GM23248 (cell line): ENCODE measurements around the gene DGKB. TPM values are rescaled to one million over a fixed set of nuclear protein-coding genes. Genes with fewer than 3 reads are reported as not detected.

Experiments
- DNase-seq: peaks from one replicate; pipeline ENCODE4 v3.0.0-alpha.2; 2015
- H2AFZ ChIP-seq: fragments of 200-600 bp; sonication (generic); 2 replicates; pipeline ENCODE4 v1.6.1; 2016; ENCODE audit warnings: antibody characterized with exemption
- H3F3A ChIP-seq: fragments of 200-600 bp; sonication (generic); 2 replicates; pipeline ENCODE4 v1.6.1; 2016; ENCODE audit warnings: mild to moderate bottlenecking, antibody characterized with exemption, mixed run types; ENCODE audit not compliant: insufficient read depth
- H3K27ac ChIP-seq: fragments of 200-600 bp; sonication (generic); 2 replicates; pipeline ENCODE4 v1.5.1; 2016; ENCODE audit warnings: mild to moderate bottlenecking
- H3K27me3 ChIP-seq: fragments of 200-600 bp; sonication (generic); replicated peaks from 2 replicates; pipeline ENCODE4 v1.6.1; 2016; ENCODE audit warnings: mild to moderate bottlenecking; ENCODE audit not compliant: insufficient read depth
- H3K36me3 ChIP-seq: fragments of 200-600 bp; sonication (generic); 2 replicates; pipeline ENCODE4 v1.6.1; 2016; ENCODE audit warnings: low read depth, mild to moderate bottlenecking
- H3K4me1 ChIP-seq: fragments of 200-600 bp; sonication (generic); 2 replicates; pipeline ENCODE4 v1.6.1; 2016; ENCODE audit warnings: mild to moderate bottlenecking; ENCODE audit not compliant: insufficient read depth
- H3K4me2 ChIP-seq: fragments of 200-600 bp; sonication (generic); one replicate; pipeline ENCODE4 v1.6.1; 2016; ENCODE audit warnings: mild to moderate bottlenecking; ENCODE audit not compliant: unreplicated experiment
- H3K4me3 ChIP-seq: fragments of 200-600 bp; sonication (generic); 2 replicates; pipeline ENCODE4 v1.5.1; 2016; ENCODE audit warnings: mild to moderate bottlenecking
- H3K79me2 ChIP-seq: fragments of 200-600 bp; sonication (generic); 2 replicates; pipeline ENCODE4 v1.6.1; 2016; ENCODE audit warnings: mild to moderate bottlenecking; ENCODE audit not compliant: insufficient read depth
- H3K9ac ChIP-seq: fragments of 200-600 bp; sonication (generic); 2 replicates; pipeline ENCODE4 v1.6.1; 2016; ENCODE audit warnings: mild to moderate bottlenecking
- H3K9me2 ChIP-seq: fragments of 200-600 bp; sonication (generic); 2 replicates; pipeline ENCODE4 v1.6.1; 2016; ENCODE audit warnings: mixed run types, mild to moderate bottlenecking, moderate library complexity; ENCODE audit not compliant: insufficient read depth
- H3K9me3 ChIP-seq: fragments of 200-600 bp; sonication (generic); one replicate; pipeline ENCODE4 v1.6.1; 2017; ENCODE audit warnings: low read depth
- H4K20me1 ChIP-seq: fragments of 200-600 bp; sonication (generic); 2 replicates; pipeline ENCODE4 v1.6.0; 2016; ENCODE audit not compliant: insufficient read depth
- EZH2 ChIP-seq: fragments of 200-600 bp; sonication (generic); IDR thresholded peaks from 2 replicates; pipeline ENCODE4 v1.6.1; 2018; ENCODE audit warnings: antibody characterized with exemption, mild to moderate bottlenecking; ENCODE audit not compliant: insufficient read depth, poor library complexity, severe bottlenecking
- EZH2phosphoT487 ChIP-seq: fragments of 200-600 bp; sonication (generic); IDR thresholded peaks from 2 replicates; pipeline ENCODE4 v1.6.1; 2018; ENCODE audit warnings: antibody characterized with exemption, moderate library complexity, mild to moderate bottlenecking, low read depth; ENCODE audit not compliant: insufficient read depth
- WGBS, 2 experiments: methylation state at CpG; one replicate each; pipeline ENCODE4 v1.1.6; 2015 to 2017; ENCODE audit warnings: low lambda C conversion rate in 2 of 2, low coverage in 1 of 2; ENCODE audit errors: missing lambda C conversion rate in 2 of 2; 5-methylcytosine and 5-hydroxymethylcytosine counted together
- in situ Hi-C: fragments of 300-500 bp; cut with MboI; formaldehyde crosslinking; loops from 2 replicates; pipeline ENCODE4 v1.15.0; 2020
- polyA plus RNA-seq: library from polyadenylated mRNA; unstranded; fragments of >200 nt; fragmentation: Nextera tagmentation; extraction: Ambion mirVana; gene quantifications from 2 replicates; pipeline ENCODE4 v1.2.1, GENCODE V29; 2016
- total RNA-seq: library from RNA; depleted of rRNA; stranded (reverse); fragments of >200 nt; shearing (Covaris generic); gene quantifications from 2 replicates; pipeline ENCODE4 v1.2.3, GENCODE V29; 2014

The DGKB gene
- total and polyA plus RNA-seq, 2 experiments from 2014 or later: 0.65 to 1.7 TPM

DNA sequence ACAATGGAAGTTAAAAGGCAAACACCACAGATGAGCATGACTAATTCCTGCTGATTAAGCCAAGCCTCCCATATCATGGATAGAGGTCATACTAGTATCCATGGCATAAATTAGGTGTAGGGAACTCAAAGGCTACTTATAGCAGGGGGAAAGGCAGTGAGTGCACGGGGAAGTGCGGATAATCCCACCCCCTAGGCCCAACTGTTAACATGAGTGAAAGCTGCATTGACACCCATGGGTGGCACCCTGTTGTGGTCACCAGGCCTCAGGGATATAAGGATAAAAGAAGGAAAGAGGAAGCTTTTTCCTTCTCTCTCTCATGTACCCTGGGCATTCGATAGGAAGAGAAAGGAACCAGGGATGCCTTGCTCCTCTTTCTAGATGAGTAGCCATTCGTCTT lies 161.9 kb downstream of the DGKB start:
- no peak overlapping the region for H3K27ac ChIP-seq
- no peak overlapping the region for H2AFZ ChIP-seq
- no peaks in the 10 kb centered on the region for H3K27me3 ChIP-seq
- TF ChIP-seq EZH2phosphoT487 (no peak), EZH2 (no peak)
- no peak overlapping the region for H3K4me2 ChIP-seq
- H3K9me2 ChIP-seq: no peaks in the 10 kb centered on the region
- H3K4me3 ChIP-seq: no peak overlapping the region
- no peaks in the 10 kb centered on the region for H3K9me3 ChIP-seq
- no peaks in the 10 kb centered on the region for H3K36me3 ChIP-seq
- no peaks in the 10 kb centered on the region for H4K20me1 ChIP-seq
- H3K79me2 ChIP-seq: no peaks in the 10 kb centered on the region
- no peak overlapping the region for H3K9ac ChIP-seq
- no peaks in the 10 kb centered on the region for H3K4me1 ChIP-seq
- no peak for DNase-seq
- in situ Hi-C loops: loop anchor here (25.0 kb wide), 1 partner anchor 1322 kb away; no protein-coding TSS in a partner anchor
- 75 to 86% methylated on average over 4 of the region's 4 CpGs for WGBS, 2 experiments
- no peaks in the 10 kb centered on the region for H3F3A ChIP-seq

DNA sequence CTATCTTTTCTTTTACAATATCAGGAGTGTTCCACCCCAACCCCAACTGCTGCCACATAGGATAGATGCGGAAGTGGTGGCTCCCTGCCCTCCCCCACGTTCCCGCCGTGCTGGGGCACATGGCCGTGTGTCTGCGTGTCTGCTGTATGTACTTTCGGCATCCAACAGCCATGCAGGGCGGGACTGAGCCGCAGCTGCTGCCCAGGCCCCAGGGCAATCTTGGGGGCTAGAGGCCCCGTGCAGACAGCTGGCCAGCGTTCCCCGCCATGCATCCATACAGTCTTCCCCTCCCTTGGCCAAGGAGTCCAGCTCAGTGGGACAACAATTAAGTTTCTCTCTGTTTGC lies 162.7 kb downstream of the DGKB start:
- no peak overlapping the region for H3K4me2 ChIP-seq
- 85 to 86% methylated on average over 12 of the region's 12 CpGs for WGBS, 2 experiments
- in situ Hi-C loops: loop anchor here (25.0 kb wide), 1 partner anchor 1322 kb away; no protein-coding TSS in a partner anchor

DNA sequence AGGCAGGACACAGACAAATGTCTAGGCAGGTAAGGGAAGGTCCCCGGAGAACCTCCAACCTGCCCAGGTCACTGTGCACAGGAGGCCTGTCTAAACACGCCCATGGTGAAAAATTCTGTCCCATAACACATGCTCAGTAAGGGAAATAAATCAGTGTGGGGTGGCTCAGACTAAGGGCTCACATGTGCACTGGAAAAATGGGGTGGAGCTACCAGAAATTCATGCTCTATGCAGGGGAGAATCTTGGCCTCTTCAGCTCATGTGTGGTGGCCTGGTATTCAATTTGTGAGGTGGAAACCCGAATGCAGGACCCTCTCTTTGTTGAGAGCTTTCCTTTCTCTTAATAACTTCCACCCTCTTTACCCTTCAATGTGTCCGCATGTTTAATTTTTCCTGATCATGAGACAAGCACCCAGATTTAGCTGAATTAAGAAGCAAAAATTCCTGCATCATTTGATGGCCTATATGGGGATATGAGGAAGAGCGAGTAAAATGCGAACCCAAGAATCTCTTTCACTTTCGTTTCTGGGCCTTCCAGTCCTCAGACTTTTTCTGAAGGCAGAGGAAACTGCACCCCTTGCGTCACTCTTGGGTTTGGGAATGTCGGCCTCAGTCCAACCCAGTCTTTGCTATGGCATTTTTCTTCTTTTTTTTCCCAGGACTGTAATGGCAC lies 163.2 kb downstream of the DGKB start:
- Histone ChIP-seq H3K9ac (no peak overlapping the region), H3K4me2 (no peak overlapping the region), H3K27ac (no peak overlapping the region), H3K4me1 (no peaks in the 10 kb centered on the region), H3K79me2 (no peaks in the 10 kb centered on the region), H2AFZ (no peak overlapping the region), H3F3A (no peaks in the 10 kb centered on the region), H3K9me3 (no peaks in the 10 kb centered on the region), H3K36me3 (no peaks in the 10 kb centered on the region), H4K20me1 (no peaks in the 10 kb centered on the region), H3K27me3 (no peaks in the 10 kb centered on the region), H3K9me2 (no peaks in the 10 kb centered on the region), H3K4me3 (no peak overlapping the region)
- no peak for TF ChIP-seq EZH2phosphoT487
- TF ChIP-seq EZH2: no peak
- DNase-seq: no peak
- in situ Hi-C loops: loop anchor here (25.0 kb wide), 1 partner anchor 1323 kb away; no protein-coding TSS in a partner anchor
- WGBS, 2 experiments: 67 to 79% methylated on average over 9 of the region's 9 CpGs

More for the DNA sequence above, 162.7 kb downstream of the DGKB start:
- no peaks in the 10 kb centered on the region for H3K27me3 ChIP-seq
- H3F3A ChIP-seq: no peaks in the 10 kb centered on the region
- DNase-seq: no peak
- H3K4me3 ChIP-seq: no peak overlapping the region
- no peaks in the 10 kb centered on the region for H3K9me3 ChIP-seq
- no peak overlapping the region for H2AFZ ChIP-seq
- H3K79me2 ChIP-seq: no peaks in the 10 kb centered on the region
- TF ChIP-seq EZH2: no peak
- no peak for TF ChIP-seq EZH2phosphoT487
- H4K20me1 ChIP-seq: no peaks in the 10 kb centered on the region
- no peaks in the 10 kb centered on the region for H3K9me2 ChIP-seq
- no peaks in the 10 kb centered on the region for H3K36me3 ChIP-seq
- no peaks in the 10 kb centered on the region for H3K4me1 ChIP-seq
- H3K9ac ChIP-seq: no peak overlapping the region
- H3K27ac ChIP-seq: no peak overlapping the region

DNA sequence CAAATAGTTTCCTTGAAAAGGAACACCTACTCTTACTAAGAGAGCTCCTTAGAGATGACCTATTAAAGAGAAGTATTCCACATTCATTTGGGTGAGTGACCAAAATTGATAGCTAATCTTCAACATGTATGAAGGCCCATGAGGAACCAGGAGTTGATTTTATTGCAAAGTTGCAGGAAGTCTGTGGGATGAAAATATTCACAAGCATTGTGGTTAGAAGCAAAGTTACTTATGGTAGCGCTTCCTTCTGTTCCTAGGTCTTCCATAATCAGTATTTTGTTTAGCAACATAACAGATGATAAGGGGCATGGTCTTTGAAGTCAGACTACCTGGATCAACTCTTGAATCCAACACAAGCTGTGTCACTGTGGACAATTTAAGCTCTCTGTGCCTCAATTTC lies 164.5 kb downstream of the DGKB start:
- H3K79me2 ChIP-seq: no peaks in the 10 kb centered on the region
- H3K9ac ChIP-seq: no peak overlapping the region
- no peaks in the 10 kb centered on the region for H3K4me1 ChIP-seq
- in situ Hi-C loops: loop anchor here (25.0 kb wide), 1 partner anchor 1324 kb away; no protein-coding TSS in a partner anchor
- H4K20me1 ChIP-seq: no peaks in the 10 kb centered on the region
- H3K9me3 ChIP-seq: no peaks in the 10 kb centered on the region
- TF ChIP-seq EZH2 (no peak), EZH2phosphoT487 (no peak)
- no peak overlapping the region for H3K27ac ChIP-seq
- H3K9me2 ChIP-seq: no peaks in the 10 kb centered on the region
- no peak for DNase-seq
- H3F3A ChIP-seq: no peaks in the 10 kb centered on the region
- no peak overlapping the region for H3K4me3 ChIP-seq
- no peak overlapping the region for H2AFZ ChIP-seq
- no peaks in the 10 kb centered on the region for H3K27me3 ChIP-seq
- no peaks in the 10 kb centered on the region for H3K36me3 ChIP-seq
- 35 to 52% methylated on average over 1 of the region's 1 CpG for WGBS, 2 experiments
- no peak overlapping the region for H3K4me2 ChIP-seq
